RPMI8226 (cell line): ENCODE data around the gene TTC34.

Source experiments
- DNase-seq: peaks from one replicate; pipeline ENCODE4 v3.0.0-alpha.2; 2015

The TTC34 gene, protein sequence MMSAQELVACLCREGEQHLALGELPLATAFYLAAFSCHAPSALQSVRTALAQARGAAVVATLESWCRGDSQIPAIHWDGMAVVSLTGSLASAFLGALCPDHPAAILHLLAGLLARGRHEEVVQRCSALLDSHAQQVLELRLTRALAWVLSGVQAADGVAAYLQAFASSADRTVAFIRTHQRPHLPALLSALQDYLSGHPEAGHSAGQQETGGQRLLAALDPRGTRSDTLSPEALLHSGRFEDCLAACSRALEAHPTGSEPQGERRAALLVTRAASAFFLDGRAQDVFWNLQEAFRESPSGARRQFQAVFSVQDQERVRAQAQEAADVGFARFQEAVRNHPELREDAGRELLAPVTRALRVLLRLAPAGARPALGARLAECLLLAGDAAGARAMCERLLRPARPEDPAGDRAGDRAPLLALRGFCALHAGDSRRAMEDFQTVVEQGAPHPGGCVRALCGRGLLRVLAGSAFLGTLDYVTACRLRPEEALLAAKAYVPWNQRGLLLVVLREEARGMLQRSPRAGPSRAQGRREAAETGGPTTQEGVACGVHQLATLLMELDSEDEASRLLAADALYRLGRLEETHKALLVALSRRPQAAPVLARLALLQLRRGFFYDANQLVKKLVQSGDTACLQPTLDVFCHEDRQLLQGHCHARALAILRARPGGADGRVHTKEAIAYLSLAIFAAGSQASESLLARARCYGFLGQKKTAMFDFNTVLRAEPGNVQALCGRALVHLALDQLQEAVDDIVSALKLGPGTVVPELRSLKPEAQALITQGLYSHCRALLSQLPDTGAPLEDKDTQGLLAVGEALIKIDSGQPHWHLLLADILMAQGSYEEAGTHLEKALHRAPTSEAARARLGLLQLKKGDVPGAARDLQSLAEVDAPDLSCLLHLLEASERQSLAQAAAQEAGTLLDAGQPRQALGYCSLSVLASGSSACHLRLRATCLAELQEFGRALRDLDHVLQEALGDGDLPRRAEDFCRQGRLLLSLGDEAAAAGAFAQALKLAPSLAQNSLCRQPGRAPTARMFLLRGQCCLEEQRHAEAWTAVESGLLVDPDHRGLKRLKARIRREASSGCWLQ

DNA sequence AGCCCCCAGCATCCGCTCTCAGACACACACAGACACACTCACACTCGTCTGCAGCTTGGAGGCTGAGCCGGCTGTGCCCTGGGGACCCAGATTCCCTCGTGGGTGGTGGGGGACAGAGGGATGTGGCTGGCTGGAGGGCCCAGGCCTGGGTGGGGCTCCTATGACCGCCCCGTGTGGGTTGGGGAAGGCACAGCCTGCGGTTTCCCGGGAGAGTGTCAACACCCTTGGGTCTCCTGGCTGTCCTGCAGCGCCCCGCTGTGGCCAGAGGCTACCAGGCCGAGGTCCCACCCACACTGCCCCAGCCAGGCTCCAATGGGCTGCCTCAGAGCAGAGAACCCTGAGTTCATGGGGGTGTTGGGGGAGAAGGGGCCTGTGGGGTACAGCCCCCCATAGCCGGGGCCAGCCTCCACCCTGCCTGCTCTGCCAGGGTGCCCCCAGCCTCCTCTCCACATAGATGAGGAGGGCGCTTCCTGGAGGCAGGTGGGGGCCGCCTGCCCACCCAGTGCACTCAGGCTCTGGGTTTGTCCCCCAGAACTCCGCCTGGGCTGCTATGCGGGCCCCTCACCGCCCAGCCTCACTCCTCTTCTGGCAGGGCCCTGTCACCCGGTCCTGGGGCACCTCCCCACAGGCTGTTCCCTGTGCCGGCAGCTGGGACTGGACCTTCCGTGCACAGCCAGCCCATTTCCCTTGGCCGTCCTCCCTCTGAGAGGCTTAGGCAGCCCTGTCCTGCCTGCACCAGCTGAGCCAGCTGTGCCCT, at the start of gene TTC34:
TTC34 (minus strand) TSS at position 159 of the 757 bp plus-strand sequence. CDS start 866 bp downstream, outside the sequence.
- DNase-seq, result peak; percentile 78

GRCh38 chr1:2850502-2850901, 49.0 kb upstream of the TTC34 start:
- DNase-seq, result no peak

- no peak for DNase-seq
Measured at GRCh38 chr1:2848006-2848670, 46.6 kb upstream of the TTC34 start.

GRCh38 chr1:2847086-2847985, 45.8 kb upstream of the TTC34 start:
- no peak for DNase-seq

- DNase-seq, result no peak
Measured at GRCh38 chr1:2845869-2846268, 44.4 kb upstream of the TTC34 start.

GRCh38 chr1:2840036-2840809, 38.7 kb upstream of the TTC34 start:
- no peak for DNase-seq

DNA sequence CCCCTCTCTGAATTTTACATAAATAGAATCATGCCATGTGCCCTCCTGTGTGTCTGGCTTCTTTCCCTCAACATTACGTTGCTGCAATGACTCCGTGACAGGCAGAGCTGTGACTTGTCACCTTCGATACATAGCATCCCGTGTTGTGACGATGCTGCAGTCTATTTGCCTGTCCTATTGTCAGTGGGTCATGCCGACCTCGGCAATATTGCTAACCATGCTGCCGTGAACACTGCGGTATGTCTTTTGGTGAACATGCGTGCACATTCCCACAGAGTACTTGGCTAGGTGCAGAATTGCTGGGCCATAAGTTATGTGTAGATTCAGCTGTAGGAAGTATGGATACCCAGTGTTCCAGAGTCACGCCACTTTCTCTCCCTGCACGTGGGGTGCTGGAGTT, 36.3 kb upstream of the TTC34 start:
- DNase-seq, result no peak

GRCh38 chr1:2837316-2837715, 35.8 kb upstream of the TTC34 start:
- DNase-seq, result no peak

DNA sequence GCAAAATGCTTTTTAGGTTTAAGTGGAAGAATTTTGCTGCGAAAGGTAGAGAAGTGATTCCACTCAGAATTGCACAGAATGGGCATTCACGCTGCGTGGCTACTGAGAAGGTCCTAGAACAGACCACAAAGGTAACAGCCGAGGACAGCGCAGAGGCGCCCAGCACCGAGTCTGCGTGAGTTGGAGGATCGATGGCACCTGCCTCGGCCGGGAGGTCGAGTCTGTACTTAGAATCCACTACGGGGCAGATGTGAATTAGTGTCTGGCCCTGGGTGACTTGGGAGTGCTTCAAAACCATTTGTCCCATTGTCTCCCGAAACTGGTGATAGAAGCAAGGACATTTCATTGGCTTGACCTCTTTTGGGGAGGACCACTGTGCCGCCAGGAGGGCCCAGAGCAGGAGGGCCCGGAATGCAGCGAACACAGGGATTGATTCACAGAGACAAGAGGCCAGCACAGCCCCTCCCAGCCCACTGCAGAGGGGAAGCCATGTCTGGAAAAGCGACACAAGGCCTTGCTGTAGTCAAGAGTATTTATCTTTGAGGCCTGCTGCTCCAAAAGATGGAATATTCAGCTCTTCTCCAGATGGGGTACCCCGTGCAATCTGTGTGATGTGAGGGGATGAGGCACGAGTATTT, 35.0 kb upstream of the TTC34 start:
- no peak for DNase-seq

DNA sequence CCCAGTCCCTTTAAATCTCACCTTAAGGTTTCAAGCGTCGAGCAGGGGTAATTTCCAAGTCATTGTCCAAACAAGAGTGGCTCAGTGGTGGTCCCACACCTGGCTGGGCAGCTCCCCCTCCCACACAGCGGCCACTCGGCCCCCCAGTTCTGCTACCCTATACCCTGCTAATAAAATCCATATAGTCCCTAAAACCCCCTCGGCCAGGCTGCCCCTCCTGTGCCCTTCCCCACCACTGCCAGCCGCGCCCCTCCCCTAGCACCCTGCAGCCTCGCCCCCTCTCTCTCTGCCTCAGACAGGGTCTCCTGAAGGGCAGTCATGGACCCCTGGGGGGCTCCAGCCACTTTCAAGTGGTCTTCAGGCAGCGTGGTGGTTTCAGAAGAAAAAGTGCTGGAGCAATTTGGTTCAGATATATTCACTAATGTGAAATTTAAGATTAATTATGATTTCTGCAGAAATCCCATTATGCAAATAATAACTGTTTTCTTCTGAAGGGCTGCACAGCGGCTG, 34.2 kb upstream of the TTC34 start:
- no peak for DNase-seq

- DNase-seq, result no peak
Measured at GRCh38 chr1:2834741-2835564, 33.5 kb upstream of the TTC34 start.

GRCh38 chr1:2834146-2834475, 32.6 kb upstream of the TTC34 start:
- DNase-seq, result no peak

GRCh38 chr1:2833454-2834145, 32.1 kb upstream of the TTC34 start:
- DNase-seq, result no peak

GRCh38 chr1:2832506-2833453, 31.3 kb upstream of the TTC34 start:
- no peak for DNase-seq

DNA sequence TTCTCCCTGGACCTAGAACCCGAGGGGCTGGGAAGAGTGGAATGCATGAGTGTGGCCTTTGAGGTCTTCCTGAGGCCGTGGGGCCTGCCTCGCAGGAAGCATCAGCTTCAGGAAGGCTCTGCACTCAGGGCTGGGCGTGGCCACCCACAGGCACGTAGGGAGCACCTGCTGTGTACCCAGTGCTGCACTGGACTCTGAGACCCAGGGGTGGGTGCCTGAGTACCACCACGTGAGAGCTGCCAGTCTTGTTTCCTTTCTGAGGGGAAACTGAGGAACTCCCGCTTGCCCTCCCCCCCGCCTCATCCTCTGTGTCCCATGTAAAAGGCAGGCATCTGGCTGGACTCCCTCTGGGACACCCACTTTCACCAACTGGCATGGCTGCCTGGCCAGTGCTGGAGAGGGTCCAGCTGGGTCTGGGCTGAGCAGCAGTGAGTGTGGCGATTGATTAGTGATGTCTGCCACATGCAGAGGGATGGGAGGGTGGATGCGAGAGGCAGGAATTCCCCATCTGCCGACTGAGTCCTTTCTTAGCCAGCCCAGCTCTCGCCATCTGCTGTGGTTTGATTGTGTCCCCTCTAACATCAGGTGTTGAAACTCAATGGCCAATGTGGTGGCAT, 30.2 kb upstream of the TTC34 start:
- DNase-seq, result no peak

DNA sequence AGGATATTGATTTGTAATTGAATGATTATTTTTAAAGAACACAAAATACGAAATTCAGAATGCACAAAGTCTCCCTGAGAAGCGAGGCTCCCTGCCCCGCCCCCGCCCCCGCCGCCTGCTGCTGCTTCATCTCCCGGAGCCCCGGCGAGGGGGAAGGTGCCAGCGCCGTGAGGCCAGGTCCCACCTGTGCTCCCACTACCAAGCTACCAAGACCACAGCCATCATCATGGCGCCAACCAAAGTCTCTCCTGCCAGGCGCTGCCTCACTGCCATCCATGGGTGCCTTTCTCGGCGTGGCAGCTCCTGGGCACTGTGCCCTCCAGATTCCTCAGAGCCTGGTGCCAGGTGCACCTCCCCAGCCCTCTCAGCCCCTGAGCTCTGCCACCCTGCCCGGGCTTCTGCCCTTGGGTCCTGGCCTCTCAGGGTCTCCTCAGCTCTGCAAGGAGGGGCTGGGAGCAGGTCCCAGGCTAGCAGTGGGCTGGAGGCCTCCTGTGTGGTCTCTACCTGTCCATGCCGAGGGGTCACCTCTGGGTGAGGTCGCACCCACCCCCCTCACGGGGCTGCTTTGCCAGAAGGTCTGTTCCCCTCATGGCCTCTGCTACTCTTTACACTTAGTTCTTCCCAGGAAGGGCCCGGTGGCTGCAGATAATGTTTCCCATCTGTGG, 29.4 kb upstream of the TTC34 start:
- no peak for DNase-seq
